ENCODE measurements around the gene ANKRD28. TPM values are rescaled to one million over a fixed set of nuclear protein-coding genes. Genes with fewer than 3 reads are reported as not detected.
"Not testable (repeated sequence)": the region's sequence is repeated elsewhere in the genome, so short reads cannot be mapped to it uniquely, and the experiment has no call there.

ANKRD28 gene
- total RNA-seq, 3 donors from 2014 or later, result 30.8 to 37.2 (median 32.2) TPM

DNA sequence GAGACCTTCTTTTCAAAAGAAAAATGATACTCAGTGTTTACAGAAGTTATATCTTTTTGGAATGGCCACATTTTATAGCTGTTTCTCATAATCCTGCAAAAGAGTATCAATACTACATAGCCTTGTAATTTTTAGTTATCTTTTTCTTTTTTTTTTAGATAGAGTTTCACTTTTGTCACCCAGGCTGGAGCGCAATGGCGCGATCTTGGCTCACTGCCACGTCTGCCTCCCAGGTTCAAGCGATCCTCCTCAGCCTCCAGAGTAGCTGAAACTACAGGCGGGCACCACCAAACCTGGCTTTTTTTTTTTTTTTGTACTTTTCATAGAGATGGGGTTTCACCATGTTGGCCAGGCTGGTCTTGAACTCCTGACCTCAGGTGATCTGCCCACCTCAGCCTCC, 53.6 kb downstream of the ANKRD28 start:
- H3K27me3 Mint-ChIP-seq (ENCODE audit: low read depth), result no peaks in the 10 kb centered on the region
- DNase-seq, result no peak
- H3K4me3 Mint-ChIP-seq, result no peak overlapping the region
- ATAC-seq, result no peak
- peaks cover 37% of the 10 kb centered on the region for H3K36me3 Mint-ChIP-seq (ENCODE audit: insufficient read depth)
- H3K4me1 Mint-ChIP-seq (ENCODE audit: low read depth), result peaks cover 41% of the 10 kb centered on the region
- H3K9me3 Mint-ChIP-seq, result peaks cover 20% of the 10 kb centered on the region

DNA sequence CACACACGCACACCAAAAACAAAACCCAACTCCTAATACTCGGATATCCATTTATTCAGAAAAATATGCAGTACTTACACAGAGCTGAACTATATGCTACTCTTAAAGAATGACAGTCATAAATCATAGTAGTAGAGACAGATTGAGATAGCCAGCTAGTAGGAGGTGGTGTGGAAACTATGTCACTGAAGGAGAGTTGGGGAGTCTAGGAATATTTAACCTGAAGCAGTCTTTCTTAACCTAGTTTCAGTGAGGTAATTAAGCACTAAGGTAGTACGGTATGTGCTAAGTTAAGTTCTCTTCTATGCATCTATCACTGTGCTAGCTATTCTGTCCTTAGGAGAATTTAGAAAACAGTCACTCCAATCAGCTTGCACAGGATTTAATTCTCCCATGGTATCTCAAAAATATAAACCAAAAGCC, 54.2 kb downstream of the ANKRD28 start:
- H3K9me3 Mint-ChIP-seq, result peaks cover 26% of the 10 kb centered on the region
- no peak for ATAC-seq
- DNase-seq, result no peak
- no peaks in the 10 kb centered on the region for H3K27me3 Mint-ChIP-seq (ENCODE audit: low read depth)
- H3K36me3 Mint-ChIP-seq (ENCODE audit: insufficient read depth), result peaks cover 40% of the 10 kb centered on the region
- peaks cover 39% of the 10 kb centered on the region for H3K4me1 Mint-ChIP-seq (ENCODE audit: low read depth)
- no peak overlapping the region for H3K4me3 Mint-ChIP-seq

DNA sequence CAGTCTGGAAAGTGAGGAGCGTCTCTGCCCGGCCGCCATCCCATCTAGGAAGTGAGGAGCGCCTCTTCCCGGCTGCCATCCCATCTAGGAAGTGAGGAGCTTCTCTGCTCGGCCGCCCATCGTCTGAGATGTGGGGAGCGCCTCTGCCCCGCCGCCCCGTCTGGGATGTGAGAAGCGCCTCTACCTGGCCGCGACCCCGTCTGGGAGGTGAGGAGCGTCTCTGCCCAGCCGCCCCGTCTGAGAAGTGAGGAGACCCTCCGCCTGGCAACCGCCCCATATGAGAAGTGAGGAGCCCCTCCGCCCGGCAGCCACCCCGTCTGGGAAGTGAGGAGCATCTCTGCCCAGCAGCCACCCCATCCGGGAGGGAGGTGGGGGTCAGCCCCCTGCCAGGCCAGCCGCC, 55.5 kb downstream of the ANKRD28 start:
- peaks cover 44% of the 10 kb centered on the region for H3K36me3 Mint-ChIP-seq (ENCODE audit: insufficient read depth)
- peaks cover 25% of the 10 kb centered on the region for H3K4me1 Mint-ChIP-seq (ENCODE audit: low read depth)
- H3K9me3 Mint-ChIP-seq, result peaks cover 31% of the 10 kb centered on the region
- ATAC-seq; H3K4me3 Mint-ChIP-seq; H3K27me3 Mint-ChIP-seq (ENCODE audit: low read depth); DNase-seq: not testable (repeated sequence)

DNA sequence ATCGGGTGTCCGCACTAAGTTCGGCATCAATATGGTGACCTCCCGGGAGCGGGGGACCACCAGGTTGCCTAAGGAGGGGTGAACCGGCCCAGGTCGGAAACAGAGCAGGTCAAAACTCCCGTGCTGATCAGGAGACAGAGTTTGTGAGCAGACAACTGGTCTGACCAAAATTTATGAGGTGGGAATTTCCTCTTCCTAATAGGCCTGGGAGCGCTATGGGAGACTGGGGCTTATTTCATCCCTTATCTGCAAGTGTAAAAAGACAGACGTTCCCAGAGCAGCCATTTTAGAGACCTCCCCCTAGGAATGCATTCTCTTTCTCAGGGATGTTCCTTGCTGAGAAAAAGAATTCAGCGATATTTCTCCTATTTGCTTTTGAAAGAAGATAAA, 59.2 kb downstream of the ANKRD28 start:
- H3K36me3 Mint-ChIP-seq (ENCODE audit: insufficient read depth), result peaks cover 51% of the 10 kb centered on the region
- not testable (repeated sequence) for H3K4me3 Mint-ChIP-seq; ATAC-seq; H3K27me3 Mint-ChIP-seq (ENCODE audit: low read depth); DNase-seq; H3K4me1 Mint-ChIP-seq (ENCODE audit: low read depth)
- peaks cover 31% of the 10 kb centered on the region for H3K9me3 Mint-ChIP-seq

DNA sequence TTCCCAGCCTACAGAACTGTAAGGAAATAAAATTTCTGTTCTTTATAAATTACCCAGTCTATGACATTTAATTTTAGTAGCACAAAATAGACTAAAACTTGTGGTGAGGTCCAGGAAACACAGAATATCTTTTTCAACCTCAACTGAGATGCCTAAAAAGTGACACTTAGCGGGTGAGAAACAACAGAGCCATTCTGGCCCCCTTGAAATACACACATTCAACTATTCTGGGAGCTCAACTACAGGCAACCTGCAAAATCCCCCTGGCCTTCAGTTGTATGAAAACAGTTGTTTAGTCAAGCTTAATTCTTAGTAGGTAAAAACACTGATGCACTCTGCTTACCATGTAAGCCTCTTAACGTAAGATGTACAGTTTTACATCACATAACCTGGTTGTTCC, 66.8 kb downstream of the ANKRD28 start:
- Mint-ChIP-seq H3K27me3 (ENCODE audit: low read depth) (no peaks in the 10 kb centered on the region), H3K9me3 (no peaks in the 10 kb centered on the region), H3K4me3 (no peak overlapping the region), H3K36me3 (ENCODE audit: insufficient read depth) (peaks cover 39% of the 10 kb centered on the region), H3K4me1 (ENCODE audit: low read depth) (peaks cover 7% of the 10 kb centered on the region)
- ATAC-seq (no peak), DNase-seq (no peak)

GRCh38 chr3:15728766-15729165, 69.0 kb downstream of the ANKRD28 start:
- no peaks in the 10 kb centered on the region for H3K9me3 Mint-ChIP-seq
- DNase-seq (no peak), ATAC-seq (no peak)
- peaks cover 9% of the 10 kb centered on the region for H3K4me1 Mint-ChIP-seq (ENCODE audit: low read depth)
- no peaks in the 10 kb centered on the region for H3K27me3 Mint-ChIP-seq (ENCODE audit: low read depth)
- peaks cover 36% of the 10 kb centered on the region for H3K36me3 Mint-ChIP-seq (ENCODE audit: insufficient read depth)
- H3K4me3 Mint-ChIP-seq, result no peak overlapping the region

DNA sequence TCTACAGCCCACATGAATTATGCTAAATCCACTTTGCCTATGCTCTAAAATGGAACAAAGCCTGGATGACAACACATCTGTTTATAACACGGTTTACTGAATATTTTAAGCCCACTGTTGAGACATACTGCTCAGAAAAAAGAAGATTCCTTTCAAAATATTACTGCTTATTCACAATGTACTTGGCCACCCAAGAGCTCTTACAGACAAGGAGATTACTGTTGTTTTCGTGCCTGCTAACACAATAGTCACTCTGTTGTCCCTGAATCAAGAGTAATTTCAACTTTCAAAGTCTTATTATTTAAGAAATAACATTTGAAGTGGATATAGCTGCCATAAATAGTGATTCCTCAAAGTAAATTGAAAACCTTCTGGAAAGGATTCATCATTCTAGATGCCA, 70.9 kb downstream of the ANKRD28 start:
- no peak for DNase-seq
- no peaks in the 10 kb centered on the region for H3K9me3 Mint-ChIP-seq
- peaks cover 9% of the 10 kb centered on the region for H3K4me1 Mint-ChIP-seq (ENCODE audit: low read depth)
- no peak for ATAC-seq
- H3K36me3 Mint-ChIP-seq (ENCODE audit: insufficient read depth), result peaks cover 34% of the 10 kb centered on the region
- H3K27me3 Mint-ChIP-seq (ENCODE audit: low read depth), result no peaks in the 10 kb centered on the region
- H3K4me3 Mint-ChIP-seq, result no peak overlapping the region

DNA sequence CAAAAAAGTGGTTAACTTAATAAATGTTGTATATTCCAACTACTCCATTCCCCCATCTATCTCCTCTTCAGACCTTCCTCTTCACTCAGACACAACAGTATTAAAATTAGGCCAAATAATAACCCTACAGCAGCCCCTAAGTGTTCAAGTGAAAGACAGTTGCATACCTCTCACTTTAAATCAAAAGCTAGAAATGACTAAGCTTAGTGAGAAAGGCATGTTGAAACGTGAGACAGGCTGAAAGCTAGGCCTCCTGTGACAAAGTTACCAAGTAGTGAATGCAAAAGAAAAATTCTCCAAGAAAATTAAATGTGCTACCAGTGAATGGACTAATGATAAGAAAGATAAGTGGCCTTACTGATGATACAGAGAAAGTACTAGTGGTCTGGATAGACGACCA, 71.7 kb downstream of the ANKRD28 start:
- Mint-ChIP-seq H3K4me1 (ENCODE audit: low read depth) (peaks cover 9% of the 10 kb centered on the region), H3K9me3 (no peaks in the 10 kb centered on the region), H3K4me3 (no peak overlapping the region), H3K27me3 (ENCODE audit: low read depth) (no peaks in the 10 kb centered on the region), H3K36me3 (ENCODE audit: insufficient read depth) (peaks cover 34% of the 10 kb centered on the region)
- ATAC-seq (peak; percentile 61 to 65), DNase-seq (no peak)

DNA sequence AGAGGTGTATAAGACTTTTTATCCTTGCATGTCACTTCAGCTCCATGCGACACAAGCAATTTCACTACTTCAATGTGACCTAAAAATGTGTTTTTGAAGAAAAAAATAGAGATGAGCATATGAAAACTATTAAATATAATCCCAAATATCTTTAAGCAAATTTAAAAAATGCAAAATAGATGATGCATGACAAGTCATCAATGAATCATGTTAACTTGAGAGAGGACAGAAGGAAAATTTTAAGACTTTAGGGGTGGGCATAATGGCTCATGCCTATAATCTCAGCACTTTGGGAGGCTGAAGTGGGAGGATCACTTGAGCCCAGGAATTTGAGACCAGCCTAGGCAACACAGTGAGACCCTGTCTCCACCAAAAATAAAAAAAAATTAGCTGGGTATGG, 73.3 kb downstream of the ANKRD28 start:
- H3K4me1 Mint-ChIP-seq (ENCODE audit: low read depth), result peaks cover 7% of the 10 kb centered on the region

GRCh38 chr3:15723624-15723884, 74.2 kb downstream of the ANKRD28 start:
- Mint-ChIP-seq H3K4me1 (ENCODE audit: low read depth) (peaks cover 7% of the 10 kb centered on the region), H3K27me3 (ENCODE audit: low read depth) (no peaks in the 10 kb centered on the region), H3K36me3 (ENCODE audit: insufficient read depth) (peaks cover 34% of the 10 kb centered on the region), H3K9me3 (no peaks in the 10 kb centered on the region), H3K4me3 (no peak overlapping the region)
- DNase-seq, result no peak
- ATAC-seq, result no peak

More for the DNA sequence above, 73.3 kb downstream of the ANKRD28 start:
- no peaks in the 10 kb centered on the region for H3K9me3 Mint-ChIP-seq
- H3K36me3 Mint-ChIP-seq (ENCODE audit: insufficient read depth), result peaks cover 39% of the 10 kb centered on the region
- H3K27me3 Mint-ChIP-seq (ENCODE audit: low read depth), result no peaks in the 10 kb centered on the region
- no peak overlapping the region for H3K4me3 Mint-ChIP-seq
- DNase-seq (no peak), ATAC-seq (no peak)

GRCh38 chr3:15722877-15723623, 74.7 kb downstream of the ANKRD28 start:
- H3K4me3 Mint-ChIP-seq, result no peak overlapping the region
- no peak for DNase-seq
- H3K36me3 Mint-ChIP-seq (ENCODE audit: insufficient read depth), result peaks cover 33% of the 10 kb centered on the region
- no peaks in the 10 kb centered on the region for H3K27me3 Mint-ChIP-seq (ENCODE audit: low read depth)
- no peak for ATAC-seq
- peaks cover 7% of the 10 kb centered on the region for H3K4me1 Mint-ChIP-seq (ENCODE audit: low read depth)
- no peaks in the 10 kb centered on the region for H3K9me3 Mint-ChIP-seq

GRCh38 chr3:15716178-15716577, 81.6 kb downstream of the ANKRD28 start:
- Mint-ChIP-seq H3K4me3 (no peak overlapping the region), H3K9me3 (no peaks in the 10 kb centered on the region), H3K4me1 (ENCODE audit: low read depth) (no peaks in the 10 kb centered on the region), H3K36me3 (ENCODE audit: insufficient read depth) (peaks cover 29% of the 10 kb centered on the region), H3K27me3 (ENCODE audit: low read depth) (no peaks in the 10 kb centered on the region)
- DNase-seq (no peak), ATAC-seq (no peak)

GRCh38 chr3:15714448-15714847, 83.3 kb downstream of the ANKRD28 start:
- Mint-ChIP-seq H3K4me1 (ENCODE audit: low read depth) (no peaks in the 10 kb centered on the region), H3K36me3 (ENCODE audit: insufficient read depth) (peaks cover 29% of the 10 kb centered on the region), H3K4me3 (no peak overlapping the region), H3K27me3 (ENCODE audit: low read depth) (no peaks in the 10 kb centered on the region), H3K9me3 (no peaks in the 10 kb centered on the region)
- DNase-seq (no peak), ATAC-seq (no peak)

- H3K36me3 Mint-ChIP-seq (ENCODE audit: insufficient read depth), result peaks cover 33% of the 10 kb centered on the region
- H3K4me3 Mint-ChIP-seq, result no peak overlapping the region
- no peaks in the 10 kb centered on the region for H3K4me1 Mint-ChIP-seq (ENCODE audit: low read depth)
- H3K9me3 Mint-ChIP-seq, result no peaks in the 10 kb centered on the region
- ATAC-seq (no peak), DNase-seq (no peak)
- no peaks in the 10 kb centered on the region for H3K27me3 Mint-ChIP-seq (ENCODE audit: low read depth)
Observed at GRCh38 chr3:15713364-15713763, 84.4 kb downstream of the ANKRD28 start.

DNA sequence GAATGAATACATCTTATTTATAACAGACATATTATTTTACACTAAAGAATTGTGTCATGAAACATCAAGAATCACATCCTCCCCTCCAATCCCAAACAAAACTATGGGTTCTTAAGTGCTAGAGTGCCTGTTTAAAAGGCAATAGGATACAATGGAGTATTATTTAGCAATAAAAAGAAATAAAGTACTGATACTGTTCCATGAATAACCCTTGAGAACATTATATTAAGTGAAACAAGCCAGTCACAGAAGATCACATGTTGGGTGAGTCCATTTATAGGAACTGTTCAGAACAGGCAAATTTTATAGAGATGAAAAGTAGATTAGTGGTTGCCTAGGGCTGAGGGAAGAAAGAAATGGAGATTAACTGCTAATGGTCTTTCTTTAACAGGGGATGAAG, 86.5 kb downstream of the ANKRD28 start:
- no peaks in the 10 kb centered on the region for H3K4me1 Mint-ChIP-seq (ENCODE audit: low read depth)
- DNase-seq (no peak), ATAC-seq (no peak)
- H3K27me3 Mint-ChIP-seq (ENCODE audit: low read depth), result no peaks in the 10 kb centered on the region
- no peak overlapping the region for H3K4me3 Mint-ChIP-seq
- peaks cover 50% of the 10 kb centered on the region for H3K36me3 Mint-ChIP-seq (ENCODE audit: insufficient read depth)
- no peaks in the 10 kb centered on the region for H3K9me3 Mint-ChIP-seq

Measured in activated T-cell treated with anti-CD3 and anti-CD28 coated beads, Interleukin-2, amount 50 U/mL, for 4 hours (primary cell).